VCaP (cell line): ENCODE measurements around the gene PNKD.
A peak's percentile ranks its signal among the peaks of the same experiment; 100 is the strongest.

Experiments
- H3K27ac ChIP-seq: fragments of 450-650 bp; 2 replicates; pipeline ENCODE4 v1.5.1; 2017
- TF ChIP-seq, protein P1 (sequence below): fragments of 450-650 bp; conservative IDR thresholded peaks from 2 replicates; pipeline ENCODE4 v1.5.1; 2017; ENCODE audit warnings: mild to moderate bottlenecking, moderate library complexity

The PNKD gene

DNA sequence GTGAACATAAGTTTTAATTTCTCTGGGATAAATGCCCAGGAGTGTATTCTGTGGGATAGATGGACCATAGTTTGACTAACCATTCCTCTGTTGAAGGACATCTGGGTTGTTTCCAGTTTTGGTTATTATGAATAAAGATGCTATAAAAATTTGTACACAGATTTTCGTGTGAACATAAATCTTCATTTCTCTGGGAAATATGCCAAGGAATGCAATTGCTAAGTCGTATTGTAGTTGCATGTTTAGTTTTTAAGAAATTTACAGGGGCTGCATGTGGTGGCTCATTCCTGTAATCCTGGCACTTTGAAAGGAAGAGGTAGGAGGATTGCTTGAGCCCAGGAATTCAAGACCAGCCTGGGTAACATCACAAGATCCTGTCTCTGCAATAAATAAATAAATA lies 104.9 kb downstream of the PNKD start:
- TF ChIP-seq, protein P1, sequence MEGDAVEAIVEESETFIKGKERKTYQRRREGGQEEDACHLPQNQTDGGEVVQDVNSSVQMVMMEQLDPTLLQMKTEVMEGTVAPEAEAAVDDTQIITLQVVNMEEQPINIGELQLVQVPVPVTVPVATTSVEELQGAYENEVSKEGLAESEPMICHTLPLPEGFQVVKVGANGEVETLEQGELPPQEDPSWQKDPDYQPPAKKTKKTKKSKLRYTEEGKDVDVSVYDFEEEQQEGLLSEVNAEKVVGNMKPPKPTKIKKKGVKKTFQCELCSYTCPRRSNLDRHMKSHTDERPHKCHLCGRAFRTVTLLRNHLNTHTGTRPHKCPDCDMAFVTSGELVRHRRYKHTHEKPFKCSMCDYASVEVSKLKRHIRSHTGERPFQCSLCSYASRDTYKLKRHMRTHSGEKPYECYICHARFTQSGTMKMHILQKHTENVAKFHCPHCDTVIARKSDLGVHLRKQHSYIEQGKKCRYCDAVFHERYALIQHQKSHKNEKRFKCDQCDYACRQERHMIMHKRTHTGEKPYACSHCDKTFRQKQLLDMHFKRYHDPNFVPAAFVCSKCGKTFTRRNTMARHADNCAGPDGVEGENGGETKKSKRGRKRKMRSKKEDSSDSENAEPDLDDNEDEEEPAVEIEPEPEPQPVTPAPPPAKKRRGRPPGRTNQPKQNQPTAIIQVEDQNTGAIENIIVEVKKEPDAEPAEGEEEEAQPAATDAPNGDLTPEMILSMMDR, result no peak
- H3K27ac ChIP-seq, result peak overlapping the region; percentile 53

DNA sequence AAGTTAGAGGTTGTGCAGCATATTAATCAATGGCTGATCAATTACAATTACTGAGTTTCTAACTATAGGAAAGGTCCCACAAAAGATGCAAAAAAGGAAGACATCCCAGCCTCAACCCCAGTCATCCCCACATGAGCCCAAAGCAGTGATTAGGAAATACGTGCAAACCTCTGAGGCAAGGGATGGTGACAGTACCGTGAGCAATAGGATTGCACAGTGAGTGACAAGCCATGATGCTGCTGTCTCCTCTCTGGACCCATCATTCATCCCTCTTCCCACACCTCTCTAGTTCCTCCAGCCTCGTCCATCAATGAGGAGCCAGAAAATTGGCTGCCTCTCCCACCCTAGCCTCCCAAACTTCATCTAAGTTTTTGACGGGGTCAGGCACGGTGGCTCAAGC lies 107.7 kb downstream of the PNKD start:
- TF ChIP-seq, protein P1, result no peak
- no peak overlapping the region for H3K27ac ChIP-seq

DNA sequence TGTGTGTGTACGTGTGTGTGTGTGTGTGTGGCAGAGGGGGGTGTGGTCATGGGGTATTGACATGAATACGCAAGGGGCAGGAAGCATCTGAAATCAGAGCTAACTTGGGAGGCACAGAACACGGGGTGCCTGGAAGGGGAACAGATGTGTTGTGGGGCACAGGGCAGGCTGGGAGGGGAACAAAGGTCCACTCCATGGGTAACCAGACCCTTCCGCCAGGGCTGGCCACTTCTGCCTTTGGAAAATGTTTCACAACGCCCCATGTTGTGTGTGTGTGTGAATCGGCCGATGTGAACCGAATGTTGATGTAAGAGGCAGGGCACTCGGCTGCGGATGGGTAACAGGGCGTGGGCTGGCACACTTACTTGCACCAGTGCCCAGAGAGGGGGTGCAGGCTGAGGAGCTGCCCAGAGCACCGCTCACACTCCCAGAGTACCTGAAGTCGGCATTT lies 111.6 kb downstream of the PNKD start, which contains the start of gene SLC11A1:
Gene SLC11A1, plus strand, starts transcription at position 358 of the 451 bp plus-strand sequence. CDS start 96 bp downstream, outside the sequence.
- TF ChIP-seq, protein P1, result no peak
- H3K27ac ChIP-seq, result no peak within 1 kb of the TSS

- no peak overlapping the region for H3K27ac ChIP-seq
- TF ChIP-seq, protein P1, result no peak
Measured at GRCh38 chr2:218382785-218383184, 112.5 kb downstream of the PNKD start.

GRCh38 chr2:218383892-218384519 lies 113.7 kb downstream of the PNKD start:
- TF ChIP-seq, protein P1, result no peak
- no peak overlapping the region for H3K27ac ChIP-seq

GRCh38 chr2:218384975-218385374 lies 114.7 kb downstream of the PNKD start:
- no peak overlapping the region for H3K27ac ChIP-seq
- TF ChIP-seq, protein P1, result no peak

- H3K27ac ChIP-seq, result no peak overlapping the region
- TF ChIP-seq, protein P1, result no peak
Measured at GRCh38 chr2:218386505-218387368, 116.4 kb downstream of the PNKD start.
